ENCODE results near the gene RHOBTB3.

The RHOBTB3 gene

GRCh38 chr5:95726811-95727763 lies 4.0 kb upstream of the RHOBTB3 start:
- H3K9me3 ChIP-seq (ENCODE audit: low read length), result no peaks in the 10 kb centered on the region
- H3K4me3 ChIP-seq (ENCODE audit: low read depth in 1 of 2, low read length in 2 of 2), result no peak overlapping the region
- peak overlapping the region; percentile 22 for H3K27ac ChIP-seq (ENCODE audit: low read depth, low read length)
- no peaks in the 10 kb centered on the region for H3K36me3 ChIP-seq (ENCODE audit: insufficient read depth, low read length)
- H3K27me3 ChIP-seq (ENCODE audit: control insufficient read depth in 1 of 2, insufficient read depth in 2 of 2, low read length in 2 of 2), result no peaks in the 10 kb centered on the region
- H3K4me1 ChIP-seq (ENCODE audit: insufficient read depth, low read length), result peaks cover 54% of the 10 kb centered on the region
- no peak overlapping the region for H3K9ac ChIP-seq (ENCODE audit: low read length)

- H3K9ac ChIP-seq (ENCODE audit: low read length), result no peak overlapping the region
- H3K36me3 ChIP-seq (ENCODE audit: insufficient read depth, low read length), result no peaks in the 10 kb centered on the region
- H3K4me3 ChIP-seq (ENCODE audit: low read depth in 1 of 2, low read length in 2 of 2), result no peak overlapping the region
- no peaks in the 10 kb centered on the region for H3K9me3 ChIP-seq (ENCODE audit: low read length)
- H3K4me1 ChIP-seq (ENCODE audit: insufficient read depth, low read length), result peaks cover 54% of the 10 kb centered on the region
- H3K27ac ChIP-seq (ENCODE audit: low read depth, low read length), result peak overlapping the region; percentile 22
- no peaks in the 10 kb centered on the region for H3K27me3 ChIP-seq (ENCODE audit: control insufficient read depth in 1 of 2, insufficient read depth in 2 of 2, low read length in 2 of 2)
Measured at GRCh38 chr5:95727764-95728191, 3.4 kb upstream of the RHOBTB3 start.

- Histone ChIP-seq H3K4me3 (ENCODE audit: low read depth in 1 of 2, low read length in 2 of 2) (no peak overlapping the region), H3K27me3 (ENCODE audit: control insufficient read depth in 1 of 2, insufficient read depth in 2 of 2, low read length in 2 of 2) (no peaks in the 10 kb centered on the region), H3K9me3 (ENCODE audit: low read length) (no peaks in the 10 kb centered on the region), H3K27ac (ENCODE audit: low read depth, low read length) (no peak overlapping the region), H3K9ac (ENCODE audit: low read length) (no peak overlapping the region), H3K4me1 (ENCODE audit: insufficient read depth, low read length) (peaks cover 46% of the 10 kb centered on the region), H3K36me3 (ENCODE audit: insufficient read depth, low read length) (no peaks in the 10 kb centered on the region)
Measured at GRCh38 chr5:95728494-95729114, 2.5 kb upstream of the RHOBTB3 start.

DNA sequence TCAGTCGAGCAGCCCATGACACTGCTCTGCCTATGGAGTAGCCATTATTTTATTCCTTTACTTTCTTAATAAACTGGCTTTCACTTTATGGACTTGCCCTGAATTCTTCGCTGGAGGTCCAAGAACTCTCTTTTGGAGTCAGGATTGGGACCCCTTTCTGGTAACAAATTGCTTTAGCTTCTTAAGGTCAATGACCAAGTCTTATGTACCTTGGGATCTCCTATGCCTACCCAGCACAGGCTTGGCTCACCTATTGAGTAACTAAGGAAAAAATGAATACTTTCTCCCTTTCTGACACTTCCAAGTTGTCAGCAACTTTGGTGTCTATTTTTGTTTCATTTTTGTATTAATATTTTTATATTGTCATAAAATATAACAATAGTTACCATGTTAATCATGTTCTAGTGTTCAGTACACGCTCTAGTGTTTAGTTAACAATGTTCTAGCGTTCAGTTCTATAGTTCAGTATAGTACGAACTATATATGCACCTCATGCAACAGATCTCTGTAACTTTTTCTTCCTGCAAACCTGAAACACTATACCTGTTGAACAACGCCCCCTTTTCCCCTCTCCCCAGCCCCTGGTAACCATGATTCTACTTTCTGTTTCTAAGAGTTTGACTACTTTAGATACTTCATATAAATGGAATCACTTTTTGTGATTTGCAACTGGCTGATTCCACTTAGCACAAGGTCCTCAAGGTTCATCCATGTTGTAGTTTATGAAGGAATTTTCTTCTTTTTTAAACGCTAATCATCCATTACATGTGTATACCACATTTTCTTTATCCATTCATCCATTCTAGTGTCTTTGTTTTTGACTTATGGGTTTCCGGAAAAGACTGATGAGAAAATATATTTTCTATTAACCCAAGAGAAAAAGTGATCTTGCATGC lies 1.8 kb upstream of the RHOBTB3 start:
- Histone ChIP-seq H3K27me3 (ENCODE audit: control insufficient read depth in 1 of 2, insufficient read depth in 2 of 2, low read length in 2 of 2) (no peaks in the 10 kb centered on the region), H3K9ac (ENCODE audit: low read length) (no peak overlapping the region), H3K9me3 (ENCODE audit: low read length) (no peaks in the 10 kb centered on the region), H3K4me1 (ENCODE audit: insufficient read depth, low read length) (peaks cover 39% of the 10 kb centered on the region), H3K36me3 (ENCODE audit: insufficient read depth, low read length) (no peaks in the 10 kb centered on the region), H3K4me3 (ENCODE audit: low read depth in 1 of 2, low read length in 2 of 2) (no peak overlapping the region), H3K27ac (ENCODE audit: low read depth, low read length) (peak overlapping the region; percentile 90)

GRCh38 chr5:95730011-95730700 lies 980 bp upstream of the RHOBTB3 start:
- Histone ChIP-seq H3K4me1 (ENCODE audit: insufficient read depth, low read length) (peaks cover 39% of the 10 kb centered on the region), H3K27ac (ENCODE audit: low read depth, low read length) (peak overlapping the region; percentile 90), H3K9me3 (ENCODE audit: low read length) (no peaks in the 10 kb centered on the region), H3K36me3 (ENCODE audit: insufficient read depth, low read length) (no peaks in the 10 kb centered on the region), H3K4me3 (ENCODE audit: low read depth in 1 of 2, low read length in 2 of 2) (peak overlapping the region; percentile 73 to 89), H3K27me3 (ENCODE audit: control insufficient read depth in 1 of 2, insufficient read depth in 2 of 2, low read length in 2 of 2) (no peaks in the 10 kb centered on the region), H3K9ac (ENCODE audit: low read length) (peak overlapping the region; percentile 68)

GRCh38 chr5:95731571-95732554 lies 727 bp downstream of the RHOBTB3 start:
- Histone ChIP-seq H3K27ac (ENCODE audit: low read depth, low read length) (peak overlapping the region; percentile 90), H3K27me3 (ENCODE audit: control insufficient read depth in 1 of 2, insufficient read depth in 2 of 2, low read length in 2 of 2) (no peaks in the 10 kb centered on the region), H3K36me3 (ENCODE audit: insufficient read depth, low read length) (no peaks in the 10 kb centered on the region), H3K9me3 (ENCODE audit: low read length) (no peaks in the 10 kb centered on the region), H3K4me3 (ENCODE audit: low read depth in 1 of 2, low read length in 2 of 2) (peak overlapping the region; percentile 73 to 89), H3K4me1 (ENCODE audit: insufficient read depth, low read length) (peaks cover 37% of the 10 kb centered on the region), H3K9ac (ENCODE audit: low read length) (peak overlapping the region; percentile 77)

DNA sequence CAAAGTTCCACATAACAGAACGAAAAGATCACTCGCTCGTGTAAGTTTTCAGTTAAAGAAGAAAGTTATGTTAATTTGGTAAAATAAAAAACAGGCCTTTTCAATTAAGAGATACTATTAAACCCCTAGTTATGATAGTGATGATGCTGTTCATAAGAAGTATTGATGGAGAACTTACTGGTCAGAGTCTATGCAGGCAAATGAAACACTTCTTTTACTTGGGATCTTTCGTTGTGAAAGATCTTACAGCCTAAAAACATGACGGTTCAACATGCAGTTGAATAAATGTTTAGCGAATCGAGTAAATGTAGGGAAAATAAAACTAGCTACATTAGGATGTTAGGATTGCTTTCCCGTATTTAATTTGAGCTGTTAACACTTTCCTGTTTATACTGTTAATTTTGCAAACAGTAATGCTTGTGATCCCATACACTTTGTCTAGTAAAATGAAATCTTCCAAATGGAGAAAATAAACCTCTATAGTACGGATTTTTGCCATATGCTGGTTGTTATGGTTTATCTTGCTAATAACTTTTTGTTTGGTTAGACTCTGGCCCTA lies 2.0 kb downstream of the RHOBTB3 start:
- peak overlapping the region; percentile 44 for H3K9ac ChIP-seq (ENCODE audit: low read length)
- peak overlapping the region; percentile 36 for H3K27ac ChIP-seq (ENCODE audit: low read depth, low read length)
- H3K27me3 ChIP-seq (ENCODE audit: control insufficient read depth in 1 of 2, insufficient read depth in 2 of 2, low read length in 2 of 2), result no peaks in the 10 kb centered on the region
- no peaks in the 10 kb centered on the region for H3K36me3 ChIP-seq (ENCODE audit: insufficient read depth, low read length)
- H3K9me3 ChIP-seq (ENCODE audit: low read length), result no peaks in the 10 kb centered on the region
- H3K4me1 ChIP-seq (ENCODE audit: insufficient read depth, low read length), result peaks cover 34% of the 10 kb centered on the region
- peak overlapping the region in 1 of 2 donors; percentile 89 for H3K4me3 ChIP-seq (ENCODE audit: low read depth in 1 of 2, low read length in 2 of 2)

DNA sequence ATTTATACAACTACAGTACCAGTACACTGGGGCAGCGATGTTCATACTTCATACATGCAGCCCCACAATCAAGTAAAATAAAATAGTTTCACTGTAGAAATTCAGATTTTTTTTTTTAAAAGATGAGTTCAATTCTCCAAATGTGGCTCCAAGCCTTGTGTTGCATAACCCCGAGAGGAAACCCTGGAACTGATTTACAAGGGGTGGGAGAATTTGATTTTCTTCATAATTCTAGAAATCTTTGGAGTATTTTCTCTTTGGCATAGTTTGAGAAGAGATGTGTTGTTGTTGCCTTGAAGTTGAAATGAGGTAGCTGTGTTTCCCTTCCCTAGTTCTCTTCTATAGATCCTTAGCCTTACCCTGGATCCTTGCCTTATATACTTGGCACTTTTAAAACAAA lies 3.1 kb downstream of the RHOBTB3 start:
- Histone ChIP-seq H3K9me3 (ENCODE audit: low read length) (no peaks in the 10 kb centered on the region), H3K27me3 (ENCODE audit: control insufficient read depth in 1 of 2, insufficient read depth in 2 of 2, low read length in 2 of 2) (no peaks in the 10 kb centered on the region), H3K36me3 (ENCODE audit: insufficient read depth, low read length) (peaks cover 4% of the 10 kb centered on the region), H3K9ac (ENCODE audit: low read length) (peak overlapping the region; percentile 44), H3K27ac (ENCODE audit: low read depth, low read length) (peak overlapping the region; percentile 21), H3K4me3 (ENCODE audit: low read depth in 1 of 2, low read length in 2 of 2) (peak overlapping the region in 1 of 2 donors; percentile 16), H3K4me1 (ENCODE audit: insufficient read depth, low read length) (peaks cover 39% of the 10 kb centered on the region)

- Histone ChIP-seq H3K4me3 (ENCODE audit: low read depth in 1 of 2, low read length in 2 of 2) (peak overlapping the region in 1 of 2 donors; percentile 16), H3K27ac (ENCODE audit: low read depth, low read length) (peak overlapping the region; percentile 59), H3K36me3 (ENCODE audit: insufficient read depth, low read length) (peaks cover 9% of the 10 kb centered on the region), H3K9me3 (ENCODE audit: low read length) (no peaks in the 10 kb centered on the region), H3K27me3 (ENCODE audit: control insufficient read depth in 1 of 2, insufficient read depth in 2 of 2, low read length in 2 of 2) (no peaks in the 10 kb centered on the region), H3K9ac (ENCODE audit: low read length) (peak overlapping the region; percentile 44), H3K4me1 (ENCODE audit: insufficient read depth, low read length) (peaks cover 35% of the 10 kb centered on the region)
Measured at GRCh38 chr5:95734906-95735305, 3.8 kb downstream of the RHOBTB3 start.

Data from muscle layer of colon (tissue), 2 donors.